ENCODE measurements around the gene AGER. TPM values are rescaled to one million over a fixed set of nuclear protein-coding genes. Genes with fewer than 3 reads are reported as not detected.

Gene AGER
- total RNA-seq, 1 donor from 2014 or later, result 1.1 TPM

DNA sequence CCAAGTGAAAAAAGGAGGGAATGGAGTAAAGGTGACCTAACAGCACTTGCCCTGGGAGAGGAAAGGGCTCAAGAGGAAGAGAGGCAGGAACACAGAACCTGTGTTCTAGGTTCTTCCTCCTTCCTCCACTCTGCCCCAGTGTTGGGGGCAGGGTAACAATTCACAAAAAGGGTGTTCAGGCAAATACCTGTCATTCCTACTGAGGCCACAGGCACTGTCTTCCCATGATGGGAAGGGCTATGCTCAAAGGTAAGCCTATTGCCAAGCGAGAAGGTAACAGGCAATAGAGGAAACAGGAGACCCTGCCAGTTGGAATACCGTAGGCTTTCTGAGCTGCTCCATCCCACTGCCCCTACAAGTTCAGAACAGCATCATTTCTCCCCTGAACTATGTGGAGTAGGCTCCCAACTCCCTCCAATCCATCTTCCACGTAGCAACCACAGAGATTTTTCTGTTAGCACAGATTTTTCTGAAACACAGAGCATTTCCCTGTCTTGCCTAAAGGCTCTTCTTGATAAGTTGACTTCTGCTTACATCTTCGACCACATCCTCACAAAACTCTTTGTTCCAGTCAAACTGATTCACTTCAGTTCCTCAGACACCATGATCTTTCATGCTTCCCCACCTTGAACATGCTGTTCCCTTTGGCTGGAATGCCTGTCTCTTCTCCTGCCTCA, 10.9 kb downstream of the AGER start:
- H3K27me3 ChIP-seq, result no peaks in the 10 kb centered on the region
- no peaks in the 10 kb centered on the region for H3K9me3 Mint-ChIP-seq
- no peak overlapping the region for H3K4me3 ChIP-seq
- H3K36me3 Mint-ChIP-seq, result peaks cover 21% of the 10 kb centered on the region
- peaks cover 29% of the 10 kb centered on the region for H3F3A ChIP-seq (ENCODE audit: low read depth)
- no peaks in the 10 kb centered on the region for H3K36me3 ChIP-seq
- no peak overlapping the region for H3K4me2 ChIP-seq
- peaks cover 6% of the 10 kb centered on the region for H3K27me3 Mint-ChIP-seq (ENCODE audit: insufficient read depth, low read depth)
- H3K79me2 ChIP-seq (ENCODE audit: low read depth), result peaks cover 49% of the 10 kb centered on the region
- DNase-seq (ENCODE audit: low spot score), result no peak
- peaks cover 22% of the 10 kb centered on the region for H3K4me1 Mint-ChIP-seq
- no peak overlapping the region for H2AFZ ChIP-seq (replicated peaks)
- peak overlapping the region; percentile 4 for H3K9ac ChIP-seq
- H4K20me1 ChIP-seq (ENCODE audit: low read depth), result peaks cover 35% of the 10 kb centered on the region
- peaks cover 19% of the 10 kb centered on the region for H3K4me1 ChIP-seq
- no peak overlapping the region for H3K27ac Mint-ChIP-seq
- no peak overlapping the region for H3K27ac ChIP-seq
- TF ChIP-seq, protein P1, sequence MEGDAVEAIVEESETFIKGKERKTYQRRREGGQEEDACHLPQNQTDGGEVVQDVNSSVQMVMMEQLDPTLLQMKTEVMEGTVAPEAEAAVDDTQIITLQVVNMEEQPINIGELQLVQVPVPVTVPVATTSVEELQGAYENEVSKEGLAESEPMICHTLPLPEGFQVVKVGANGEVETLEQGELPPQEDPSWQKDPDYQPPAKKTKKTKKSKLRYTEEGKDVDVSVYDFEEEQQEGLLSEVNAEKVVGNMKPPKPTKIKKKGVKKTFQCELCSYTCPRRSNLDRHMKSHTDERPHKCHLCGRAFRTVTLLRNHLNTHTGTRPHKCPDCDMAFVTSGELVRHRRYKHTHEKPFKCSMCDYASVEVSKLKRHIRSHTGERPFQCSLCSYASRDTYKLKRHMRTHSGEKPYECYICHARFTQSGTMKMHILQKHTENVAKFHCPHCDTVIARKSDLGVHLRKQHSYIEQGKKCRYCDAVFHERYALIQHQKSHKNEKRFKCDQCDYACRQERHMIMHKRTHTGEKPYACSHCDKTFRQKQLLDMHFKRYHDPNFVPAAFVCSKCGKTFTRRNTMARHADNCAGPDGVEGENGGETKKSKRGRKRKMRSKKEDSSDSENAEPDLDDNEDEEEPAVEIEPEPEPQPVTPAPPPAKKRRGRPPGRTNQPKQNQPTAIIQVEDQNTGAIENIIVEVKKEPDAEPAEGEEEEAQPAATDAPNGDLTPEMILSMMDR (IDR thresholded peaks at IDR 0.05), result no peak
- no peak for TF ChIP-seq EZH2phosphoT487 (IDR thresholded peaks at IDR 0.05)
- no peak for TF ChIP-seq EZH2 (IDR thresholded peaks at IDR 0.05)
- no peaks in the 10 kb centered on the region for H3K9me3 ChIP-seq (ENCODE audit: low read depth)
- no peak overlapping the region for H3K4me3 Mint-ChIP-seq

DNA sequence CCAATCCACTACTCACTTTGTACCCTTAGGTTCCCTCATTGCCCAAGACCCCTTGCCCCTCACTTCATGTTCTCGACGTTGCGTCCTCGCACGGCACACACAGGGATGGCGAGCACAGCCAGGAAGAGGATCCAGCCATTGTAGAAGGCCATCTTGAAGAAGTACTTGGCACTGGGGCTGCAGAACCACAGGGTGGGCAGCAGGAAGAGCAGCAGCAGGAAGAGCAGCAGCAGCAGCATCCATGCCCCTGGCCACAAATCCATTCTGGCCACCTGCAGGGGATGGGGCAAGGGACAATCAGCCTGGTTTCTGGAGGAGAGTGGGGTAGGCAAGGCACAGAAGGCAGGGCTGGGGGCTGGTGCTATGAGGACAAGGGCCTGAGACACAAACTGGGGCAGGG, 12.8 kb downstream of the AGER start:
- Mint-ChIP-seq H3K36me3 (peaks cover 28% of the 10 kb centered on the region), H3K9me3 (no peaks in the 10 kb centered on the region), H3K27me3 (ENCODE audit: insufficient read depth, low read depth) (peaks cover 2% of the 10 kb centered on the region), H3K27ac (peak overlapping the region; percentile 33), H3K4me3 (no peak overlapping the region), H3K4me1 (peaks cover 23% of the 10 kb centered on the region)
- Histone ChIP-seq H3K4me3 (no peak overlapping the region), H3K4me2 (no peak overlapping the region), H3K79me2 (ENCODE audit: low read depth) (peaks cover 45% of the 10 kb centered on the region), H3K9me3 (ENCODE audit: low read depth) (no peaks in the 10 kb centered on the region), H4K20me1 (ENCODE audit: low read depth) (peaks cover 37% of the 10 kb centered on the region), H3K9ac (no peak overlapping the region), H3K36me3 (no peaks in the 10 kb centered on the region), H3F3A (ENCODE audit: low read depth) (peaks cover 30% of the 10 kb centered on the region), H3K4me1 (peaks cover 25% of the 10 kb centered on the region), H3K27me3 (no peaks in the 10 kb centered on the region), H3K27ac (no peak overlapping the region), H2AFZ (replicated peaks) (no peak overlapping the region)
- no peak for DNase-seq (ENCODE audit: low spot score)
- TF ChIP-seq, protein P1 (IDR thresholded peaks at IDR 0.05), result no peak
- TF ChIP-seq EZH2phosphoT487 (IDR thresholded peaks at IDR 0.05) (no peak), EZH2 (IDR thresholded peaks at IDR 0.05) (no peak)

- Histone ChIP-seq H4K20me1 (ENCODE audit: low read depth) (peaks cover 35% of the 10 kb centered on the region), H3K4me3 (no peak overlapping the region), H3K27me3 (no peaks in the 10 kb centered on the region), H3K4me2 (no peak overlapping the region), H3K79me2 (ENCODE audit: low read depth) (peaks cover 38% of the 10 kb centered on the region), H3K4me1 (peaks cover 25% of the 10 kb centered on the region), H3F3A (ENCODE audit: low read depth) (peaks cover 35% of the 10 kb centered on the region), H3K36me3 (no peaks in the 10 kb centered on the region), H3K27ac (no peak overlapping the region), H2AFZ (replicated peaks) (no peak overlapping the region), H3K9ac (no peak overlapping the region), H3K9me3 (ENCODE audit: low read depth) (no peaks in the 10 kb centered on the region)
- Mint-ChIP-seq H3K4me3 (no peak overlapping the region), H3K27ac (no peak overlapping the region), H3K36me3 (peaks cover 33% of the 10 kb centered on the region), H3K4me1 (peaks cover 20% of the 10 kb centered on the region), H3K9me3 (no peaks in the 10 kb centered on the region), H3K27me3 (ENCODE audit: insufficient read depth, low read depth) (peaks cover 2% of the 10 kb centered on the region)
- DNase-seq (ENCODE audit: low spot score), result no peak
- no peak for TF ChIP-seq EZH2 (IDR thresholded peaks at IDR 0.05)
These were observed 13.8 kb downstream of the AGER start for GRCh38 chr6:32170294-32170693.
